Measurements from ENCODE around the gene HOXC6. TPM values are rescaled to one million over a fixed set of nuclear protein-coding genes. Genes with fewer than 3 reads are reported as not detected.

Gene HOXC6
- total and polyA plus RNA-seq, 2 donors (not counting 3 experiments of a cell fraction or from before 2014, with no cell fraction given), result 0.58 to 0.72 TPM

DNA sequence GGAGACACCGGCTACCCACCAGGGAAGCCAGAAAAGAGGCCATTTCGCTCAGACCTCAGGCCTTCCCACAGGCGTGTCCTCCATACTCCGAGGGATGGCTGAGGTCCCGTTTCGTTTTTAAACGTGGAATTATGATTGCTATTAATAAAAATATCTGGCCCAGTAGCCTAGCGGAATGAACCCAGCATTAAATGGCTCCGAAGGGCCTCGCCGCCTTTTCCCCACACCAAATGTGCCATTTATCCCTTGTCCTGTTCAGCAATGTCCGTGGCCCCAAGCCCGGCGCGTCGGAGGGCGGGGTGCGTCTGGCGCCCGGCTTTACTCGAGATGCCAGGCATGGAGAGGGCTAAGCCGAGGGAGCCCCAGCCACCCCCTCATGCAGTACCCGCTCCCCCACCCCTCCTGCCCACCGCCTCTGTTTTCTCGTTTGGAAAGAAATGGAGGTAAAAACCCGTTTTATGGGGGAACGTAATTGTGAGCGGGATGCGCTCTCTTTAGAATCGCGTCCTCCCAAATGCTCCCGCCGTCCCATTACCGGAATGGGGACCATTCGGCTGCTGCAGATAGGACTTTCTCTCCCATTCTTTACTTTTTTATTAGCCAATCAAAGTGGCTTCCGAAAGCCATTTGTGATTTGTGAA is 13.7 kb upstream of the HOXC6 start:
- CTCF ChIA-PET, result interaction anchor here (1.1 to 17.0 kb wide), 5 partner anchors 8 to 257 kb away, joined by 3 to 616 read pairs (median 5); partner anchors contain the start of genes HOXC9 and SMUG1
- no peaks in the 10 kb centered on the region for H3K79me2 ChIP-seq (ENCODE audit: control insufficient read depth, insufficient read depth, low read length)
- intact Hi-C loops (cut with micrococcal nuclease), result no loop called here

More for the DNA sequence above, 13.7 kb upstream of the HOXC6 start:
- Histone ChIP-seq H4K20me1 (replicated peaks; ENCODE audit: control insufficient read depth, extremely low read depth, insufficient read depth, low read length) (no peaks in the 10 kb centered on the region), H3K9ac (replicated peaks; ENCODE audit: extremely low read depth, insufficient read depth, low read length) (no peak overlapping the region), H3K9me3 (replicated peaks; ENCODE audit: control insufficient read depth, insufficient read depth, low read length) (no peaks in the 10 kb centered on the region), H3K4me2 (ENCODE audit: insufficient read depth, low read length) (no peak overlapping the region), H3K36me3 (ENCODE audit: control insufficient read depth in 2 of 2, extremely low read depth in 1 of 2, insufficient read depth in 2 of 2, low read length in 2 of 2) (no peaks in the 10 kb centered on the region), H3K4me3 (replicated peaks in 1 of 3; ENCODE audit: insufficient read depth in 1 of 3, low read depth in 1 of 3, low read length in 3 of 3) (no peak overlapping the region), H2AFZ (ENCODE audit: low read depth, low read length) (no peak overlapping the region), H3K27me3 (ENCODE audit: control insufficient read depth in 2 of 2, insufficient read depth in 2 of 2, low read length in 2 of 2) (peaks cover 81 to 92% of the 10 kb centered on the region in 2 experiments), H3K27ac (ENCODE audit: insufficient read depth, low read depth, low read length) (no peak overlapping the region), H3K4me1 (ENCODE audit: control insufficient read depth, extremely low read depth, insufficient read depth, low read length) (peaks cover 3% of the 10 kb centered on the region), H3K9me1 (replicated peaks; ENCODE audit: control insufficient read depth, extremely low read depth, insufficient read depth, low read length) (no peaks in the 10 kb centered on the region)
- dilution Hi-C loops (cut with MboI; ENCODE audit: extremely low pct_ligation_motif_present, low sequenced_read_pairs), result no loop called here
- FAIRE-seq, result no peak
- TF ChIP-seq GATA2 (IDR thresholded peaks at IDR 0.05; ENCODE audit: insufficient read depth, insufficient read length, low read depth, low read length) (no peak), EZH2 (IDR thresholded peaks at IDR 0.05; ENCODE audit: borderline replicate concordance, low read depth, low read length, severe bottlenecking) (peak; percentile 93), JUN (IDR thresholded peaks at IDR 0.05; ENCODE audit: borderline replicate concordance, insufficient read depth, insufficient read length, low read depth) (no peak), POLR2A (IDR thresholded peaks at IDR 0.05; ENCODE audit: low read depth, low read length) (no peak), POLR2AphosphoS5 (IDR thresholded peaks at IDR 0.05; ENCODE audit: insufficient read depth, low read depth, low read length) (no peak)
- TF ChIP-seq, protein P1, sequence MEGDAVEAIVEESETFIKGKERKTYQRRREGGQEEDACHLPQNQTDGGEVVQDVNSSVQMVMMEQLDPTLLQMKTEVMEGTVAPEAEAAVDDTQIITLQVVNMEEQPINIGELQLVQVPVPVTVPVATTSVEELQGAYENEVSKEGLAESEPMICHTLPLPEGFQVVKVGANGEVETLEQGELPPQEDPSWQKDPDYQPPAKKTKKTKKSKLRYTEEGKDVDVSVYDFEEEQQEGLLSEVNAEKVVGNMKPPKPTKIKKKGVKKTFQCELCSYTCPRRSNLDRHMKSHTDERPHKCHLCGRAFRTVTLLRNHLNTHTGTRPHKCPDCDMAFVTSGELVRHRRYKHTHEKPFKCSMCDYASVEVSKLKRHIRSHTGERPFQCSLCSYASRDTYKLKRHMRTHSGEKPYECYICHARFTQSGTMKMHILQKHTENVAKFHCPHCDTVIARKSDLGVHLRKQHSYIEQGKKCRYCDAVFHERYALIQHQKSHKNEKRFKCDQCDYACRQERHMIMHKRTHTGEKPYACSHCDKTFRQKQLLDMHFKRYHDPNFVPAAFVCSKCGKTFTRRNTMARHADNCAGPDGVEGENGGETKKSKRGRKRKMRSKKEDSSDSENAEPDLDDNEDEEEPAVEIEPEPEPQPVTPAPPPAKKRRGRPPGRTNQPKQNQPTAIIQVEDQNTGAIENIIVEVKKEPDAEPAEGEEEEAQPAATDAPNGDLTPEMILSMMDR (IDR thresholded peaks at IDR 0.05; ENCODE audit: extremely low read depth in 1 of 2, insufficient read depth in 1 of 2, low read depth in 1 of 2, low read length in 2 of 2), result no peak
- TF ChIP-seq, protein P2, sequence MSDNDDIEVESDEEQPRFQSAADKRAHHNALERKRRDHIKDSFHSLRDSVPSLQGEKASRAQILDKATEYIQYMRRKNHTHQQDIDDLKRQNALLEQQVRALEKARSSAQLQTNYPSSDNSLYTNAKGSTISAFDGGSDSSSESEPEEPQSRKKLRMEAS (IDR thresholded peaks at IDR 0.05; ENCODE audit: insufficient read depth, insufficient read length), result no peak
- POLR2A ChIA-PET, result no interaction called here
- no peak for DNase-seq (ENCODE audit: low read depth, low spot score)
- BruUV-seq (replicated peaks), result no TSS peak
